Calu3 (cell line): ENCODE data around the gene SLC35A2. TPM values are rescaled to one million over a fixed set of nuclear protein-coding genes. Genes with fewer than 3 reads are reported as not detected.

Experiments used
- Bru-seq: library from RNA; stranded (reverse); fragments of 400-500 nt; gene quantifications from one replicate; lab custom pipeline; 2021; lab: Mats Ljungman, UMichigan
- BruChase-seq, 2 experiments: library from RNA; stranded (reverse); fragments of 400-500 nt; gene quantifications; one replicate each; lab custom pipeline; 2021; lab: Mats Ljungman, UMichigan
- BruUV-seq: library from RNA; stranded (reverse); fragments of 400-500 nt; replicated peaks from 2 replicates; lab custom pipeline; 2021; lab: Mats Ljungman, UMichigan
- CTCF ChIA-PET: fragments of 300-600 bp; sonication (Branson Sonifier 250); formaldehyde crosslinking; loops from one replicate; lab custom pipeline; 2022; ENCODE audit warnings: antibody characterized with exemption; lab: Charles Lee
- DNase-seq: peaks from one replicate; pipeline ENCODE4 v3.0.0; 2022
- H3K27ac Mint-ChIP-seq: one replicate; pipeline ENCODE4 v1.8.0; 2022; ENCODE audit warnings: mixed read lengths; ENCODE audit not compliant: unreplicated experiment
- H3K27me3 Mint-ChIP-seq: one replicate; pipeline ENCODE4 v1.8.0; 2022; ENCODE audit warnings: mixed read lengths; ENCODE audit not compliant: unreplicated experiment
- H3K36me3 Mint-ChIP-seq: one replicate; pipeline ENCODE4 v1.8.0; 2022; ENCODE audit warnings: mild to moderate bottlenecking, moderate library complexity, mixed read lengths; ENCODE audit not compliant: insufficient read depth, unreplicated experiment
- H3K4me1 Mint-ChIP-seq: one replicate; pipeline ENCODE4 v1.8.0; 2022; ENCODE audit warnings: mild to moderate bottlenecking, low read depth, mixed read lengths; ENCODE audit not compliant: unreplicated experiment
- H3K4me3 Mint-ChIP-seq: one replicate; pipeline ENCODE4 v1.8.0; 2022; ENCODE audit warnings: mild to moderate bottlenecking, low read depth, moderate library complexity, mixed read lengths; ENCODE audit not compliant: unreplicated experiment
- H3K9me3 Mint-ChIP-seq: one replicate; pipeline ENCODE4 v1.8.0; 2022; ENCODE audit warnings: low read depth, mixed read lengths; ENCODE audit not compliant: unreplicated experiment
- CTCF ChIP-seq: fragments of 200-600 bp; IDR thresholded peaks from one replicate; pipeline ENCODE4 v1.8.0; 2022; ENCODE audit warnings: antibody characterized with exemption; ENCODE audit not compliant: unreplicated experiment
- intact Hi-C: fragments of 100-400 bp; cut with micrococcal nuclease; formaldehyde crosslinking; loops from one replicate; pipeline ENCODE4 v1.10.0; 2022; ENCODE audit not compliant: unreplicated experiment
- long read RNA-seq: library from polyadenylated mRNA; stranded (forward); transcript quantifications from one replicate; pipeline ENCODE4 v2.0.0, GENCODE V29; 2022
- total RNA-seq: library from RNA; stranded (reverse); gene quantifications from 2 replicates; pipeline ENCODE4 v1.2.3, GENCODE V29; 2022

Gene SLC35A2
- total RNA-seq (68.1 and 81.0 TPM in 2 replicates), Bru-seq, nascent RNA (percentile 66 among the genes with signal in this experiment), BruChase-seq, experiment 1, labeled RNA remaining after a 6-hour chase (percentile 91 among the genes with signal in this experiment), BruChase-seq, experiment 2, labeled RNA remaining after a 2-hour chase (percentile 87 among the genes with signal in this experiment)
- long read RNA-seq, transcript SLC35A2-204 (4 exons, 3,047 nt) = major isoform, 47 of 95 reads
- long read RNA-seq, transcript SLC35A2-202 (3 exons, 903 nt) = minor isoform, 6 of 95 reads
- long read RNA-seq, transcript SLC35A2-207 (4 exons, 1,739 nt) = minor isoform, 15 of 95 reads
- long read RNA-seq, partial matches to known transcripts = 0 of 95 reads
- long read RNA-seq, other reads (novel, unspliced or antisense) = 22 of 95 reads

- intact Hi-C loops = loop anchor here (10.0 kb wide), 2 partner anchors 47 to 107 kb away; partner anchors contain the start of gene HDAC6
- no peaks in the 10 kb centered on the region for H3K9me3 Mint-ChIP-seq
- CTCF ChIA-PET = interaction anchor here (0.6 to 1.2 kb wide), 5 partner anchors 14 to 255 kb away, joined by 3 to 4 read pairs (median 3); partner anchors contain the start of genes PCSK1N, PQBP1 and TIMM17B
Observed at GRCh38 chrX:48911412-48912182, at the start of gene SLC35A2. Gene SLC35A2, minus strand, starts transcription at chrX:48911646. Its CDS starts 10 bp downstream, at chrX:48911636.

GRCh38 chrX:48960291-48960690, 48.8 kb upstream of the SLC35A2 start:
- no TSS peak for BruUV-seq
- no peak for DNase-seq
- intact Hi-C loops = no loop called here
- H3K36me3 Mint-ChIP-seq = peaks cover 29% of the 10 kb centered on the region
- no peak overlapping the region for H3K27ac Mint-ChIP-seq
- TF ChIP-seq CTCF = no peak
- no peaks in the 10 kb centered on the region for H3K27me3 Mint-ChIP-seq
- no peak overlapping the region for H3K4me3 Mint-ChIP-seq
- CTCF ChIA-PET = no interaction called here
- peaks cover 9% of the 10 kb centered on the region for H3K4me1 Mint-ChIP-seq
- no peaks in the 10 kb centered on the region for H3K9me3 Mint-ChIP-seq

More at GRCh38 chrX:48911412-48912182, at the start of gene SLC35A2:
- peak within 1 kb of the TSS; percentile 94 for H3K27ac Mint-ChIP-seq
- H3K36me3 Mint-ChIP-seq = peaks cover 51% of the 10 kb centered on the region
- no TSS peak for BruUV-seq
- H3K4me1 Mint-ChIP-seq = peaks cover 16% of the 10 kb centered on the region
- peak within 1 kb of the TSS; percentile 97 for H3K4me3 Mint-ChIP-seq
- no peaks in the 10 kb centered on the region for H3K27me3 Mint-ChIP-seq
- no peak for TF ChIP-seq CTCF
- peak; percentile 87 for DNase-seq

- CTCF ChIA-PET = interaction anchor here (1.3 to 2.2 kb wide), 4 partner anchors 9 to 232 kb away, joined by 3 to 7 read pairs (median 4); partner anchors contain the start of gene GRIPAP1
- TF ChIP-seq CTCF = no peak
- peak overlapping the region; percentile 83 for H3K4me3 Mint-ChIP-seq
- BruUV-seq = TSS peak; percentile 66
- peak; percentile 33 for DNase-seq
- H3K4me1 Mint-ChIP-seq = peaks cover 18% of the 10 kb centered on the region
- no peaks in the 10 kb centered on the region for H3K27me3 Mint-ChIP-seq
- H3K9me3 Mint-ChIP-seq = no peaks in the 10 kb centered on the region
- H3K27ac Mint-ChIP-seq = peak overlapping the region; percentile 93
- H3K36me3 Mint-ChIP-seq = peaks cover 37% of the 10 kb centered on the region
- intact Hi-C loops = no loop called here
Observed at GRCh38 chrX:48958635-48959094, 47.2 kb upstream of the SLC35A2 start.
